Measurements from ENCODE around the gene GUCA1A.
A peak's percentile ranks its signal among the peaks of the same experiment; 100 is the strongest.

Gene GUCA1A

DNA sequence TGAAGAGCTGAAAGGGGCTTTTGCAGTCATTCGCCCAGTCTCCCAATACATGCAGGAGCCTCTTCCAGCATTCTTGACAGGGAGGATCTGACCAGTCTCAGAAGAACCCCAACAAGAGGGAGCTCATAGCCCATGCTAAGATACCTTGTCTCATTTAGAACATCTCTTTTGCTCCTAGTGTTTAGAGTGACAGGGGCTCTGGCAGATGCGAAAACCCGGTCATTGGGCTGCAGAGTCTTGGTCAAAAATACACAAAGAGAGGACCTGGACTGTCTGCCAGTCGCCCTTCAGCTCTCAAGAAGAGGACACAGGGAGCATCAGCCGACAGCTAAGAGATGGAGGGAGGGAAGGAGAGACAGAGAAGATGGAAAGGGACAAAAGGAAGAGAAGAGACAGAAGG, 20.9 kb downstream of the GUCA1A start:
- ChIA-PET POLR2A (interaction anchor here (0.9 kb wide), 1 partner anchor 9 kb away, joined by 3 read pairs; no protein-coding TSS in a partner anchor), CTCF (interaction anchor here (0.6 to 2.4 kb wide), 6 partner anchors 9 to 354 kb away, joined by 3 to 11 read pairs (median 4); no protein-coding TSS in a partner anchor)
- no peak overlapping the region for H3K4me3 ChIP-seq (ENCODE audit: low read depth, low read length)
- no peak for DNase-seq (ENCODE audit: low read depth, low spot score)
- TF ChIP-seq, protein P1, sequence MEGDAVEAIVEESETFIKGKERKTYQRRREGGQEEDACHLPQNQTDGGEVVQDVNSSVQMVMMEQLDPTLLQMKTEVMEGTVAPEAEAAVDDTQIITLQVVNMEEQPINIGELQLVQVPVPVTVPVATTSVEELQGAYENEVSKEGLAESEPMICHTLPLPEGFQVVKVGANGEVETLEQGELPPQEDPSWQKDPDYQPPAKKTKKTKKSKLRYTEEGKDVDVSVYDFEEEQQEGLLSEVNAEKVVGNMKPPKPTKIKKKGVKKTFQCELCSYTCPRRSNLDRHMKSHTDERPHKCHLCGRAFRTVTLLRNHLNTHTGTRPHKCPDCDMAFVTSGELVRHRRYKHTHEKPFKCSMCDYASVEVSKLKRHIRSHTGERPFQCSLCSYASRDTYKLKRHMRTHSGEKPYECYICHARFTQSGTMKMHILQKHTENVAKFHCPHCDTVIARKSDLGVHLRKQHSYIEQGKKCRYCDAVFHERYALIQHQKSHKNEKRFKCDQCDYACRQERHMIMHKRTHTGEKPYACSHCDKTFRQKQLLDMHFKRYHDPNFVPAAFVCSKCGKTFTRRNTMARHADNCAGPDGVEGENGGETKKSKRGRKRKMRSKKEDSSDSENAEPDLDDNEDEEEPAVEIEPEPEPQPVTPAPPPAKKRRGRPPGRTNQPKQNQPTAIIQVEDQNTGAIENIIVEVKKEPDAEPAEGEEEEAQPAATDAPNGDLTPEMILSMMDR (IDR thresholded peaks at IDR 0.05; ENCODE audit: insufficient read depth, low read length, missing control alignments): no peak

DNA sequence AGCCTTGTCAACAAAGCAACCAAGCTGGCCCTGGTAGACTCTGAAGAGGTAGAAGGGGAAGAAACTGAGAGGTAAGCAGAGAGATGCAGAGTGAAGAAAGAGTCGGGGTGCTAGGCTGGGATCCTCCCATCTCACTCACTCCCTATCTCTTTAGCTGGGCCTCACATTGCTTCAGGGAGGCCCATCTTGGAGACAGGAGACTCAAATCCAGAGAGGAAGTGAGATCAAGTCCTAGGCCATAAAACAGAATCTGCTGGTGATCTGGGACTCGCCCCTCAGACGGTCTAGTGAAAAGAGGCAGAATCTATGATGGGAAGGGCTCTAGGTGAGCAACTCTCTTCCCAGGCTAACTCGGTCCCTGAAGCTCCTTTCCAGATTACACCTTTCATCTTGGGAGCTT, 22.3 kb downstream of the GUCA1A start:
- CTCF ChIA-PET: interaction anchor here (1.0 to 2.2 kb wide), 3 partner anchors 19 to 27 kb away, joined by 4 to 6 read pairs (median 4); no protein-coding TSS in a partner anchor
- POLR2A ChIA-PET: no interaction called here
- no peak overlapping the region for H3K4me3 ChIP-seq (ENCODE audit: low read depth, low read length)
- no peak for DNase-seq (ENCODE audit: low read depth, low spot score)
- TF ChIP-seq, protein P1 (IDR thresholded peaks at IDR 0.05; ENCODE audit: insufficient read depth, low read length, missing control alignments): no peak

DNA sequence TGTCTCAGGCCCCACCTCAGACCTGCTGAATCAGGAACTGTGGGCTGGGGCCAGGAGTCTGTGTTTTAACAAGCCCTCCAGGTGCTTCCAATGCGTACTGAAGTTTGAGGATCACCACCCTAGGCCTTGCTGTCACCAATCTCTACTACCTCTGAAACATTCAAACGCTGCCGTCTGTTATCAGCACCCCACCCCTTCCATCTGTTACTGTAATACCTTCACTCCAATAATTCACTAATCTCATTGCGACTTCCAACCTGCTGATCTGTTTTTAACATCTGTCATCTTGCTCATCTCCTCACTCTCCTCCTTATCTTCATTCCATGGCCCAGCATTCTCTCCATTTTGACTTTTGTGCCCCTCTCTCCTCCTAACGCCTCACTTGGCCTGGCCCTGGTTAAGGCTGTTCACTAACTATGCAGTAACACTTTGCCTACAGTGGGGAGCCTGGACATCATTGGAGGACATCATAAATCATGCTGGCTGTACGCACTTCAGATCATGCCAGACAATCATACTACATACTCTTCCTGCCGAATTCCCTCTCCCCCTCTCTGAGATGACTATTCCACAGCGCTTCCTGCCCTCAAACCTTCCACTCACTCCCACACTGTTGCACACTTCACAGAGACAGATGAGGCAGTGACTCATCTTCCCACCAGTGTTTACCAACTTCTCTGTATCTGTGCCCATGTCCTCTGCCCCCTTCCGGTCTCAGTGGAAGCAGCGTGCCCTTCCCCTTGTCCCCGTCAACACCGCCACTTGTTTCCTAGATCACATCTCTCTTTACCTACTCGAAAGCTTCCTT, 24.6 kb downstream of the GUCA1A start:
- peak; percentile 42 for DNase-seq (ENCODE audit: low read depth, low spot score)
- TF ChIP-seq, protein P1 (IDR thresholded peaks at IDR 0.05; ENCODE audit: insufficient read depth, low read length, missing control alignments): no peak
- ChIA-PET POLR2A (no interaction called here), CTCF (no interaction called here)
- no peak overlapping the region for H3K4me3 ChIP-seq (ENCODE audit: low read depth, low read length)

DNA sequence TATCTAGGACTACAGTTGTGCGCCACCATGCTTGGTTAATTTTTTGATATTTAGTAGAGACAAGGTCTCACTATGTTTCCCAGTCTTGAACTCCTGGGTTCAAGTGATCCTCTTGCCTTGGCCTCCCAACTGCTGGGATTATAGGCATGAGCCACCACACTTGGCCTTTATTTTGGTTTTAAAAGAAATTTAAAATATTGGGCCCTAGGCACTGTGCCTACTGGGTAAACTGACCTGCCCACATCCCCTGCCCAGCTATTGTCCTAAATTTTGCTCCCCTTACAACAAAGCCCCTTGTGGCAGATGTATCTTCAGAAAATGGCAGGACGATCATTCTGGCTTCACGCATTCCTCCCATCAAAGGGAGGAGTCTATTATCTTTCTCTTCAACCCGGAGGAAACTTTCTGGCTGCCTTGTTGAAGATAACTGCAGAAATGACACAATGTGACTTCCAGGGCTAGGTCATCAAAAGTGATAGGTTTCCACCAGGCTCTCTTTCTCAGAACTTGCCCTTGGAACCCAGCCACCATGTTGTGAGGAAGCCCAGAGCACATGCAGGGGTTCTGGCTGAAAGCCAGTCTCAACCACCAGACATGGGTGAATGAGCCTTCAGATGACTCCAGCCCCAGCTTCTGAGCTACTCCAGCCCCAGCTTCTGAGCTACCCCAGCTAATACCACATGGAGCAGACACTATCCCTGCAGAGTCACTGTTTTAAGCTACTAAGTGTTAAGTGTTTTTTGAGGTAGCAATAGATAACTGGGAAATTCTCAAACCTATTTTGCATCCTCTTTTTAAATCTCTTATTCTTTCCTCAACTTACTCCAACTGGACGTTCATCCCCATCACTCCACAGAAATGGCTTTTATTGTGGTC, 26.2 kb downstream of the GUCA1A start:
- ChIA-PET POLR2A (interaction anchor here (0.7 to 0.9 kb wide), 2 partner anchors 18 to 62 kb away, joined by 3 to 4 read pairs; no protein-coding TSS in a partner anchor), CTCF (interaction anchor here (0.8 to 2.6 kb wide), 5 partner anchors 9 to 348 kb away, joined by 3 to 20 read pairs (median 3); no protein-coding TSS in a partner anchor)
- DNase-seq (ENCODE audit: low read depth, low spot score): no peak
- H3K4me3 ChIP-seq (ENCODE audit: low read depth, low read length): no peak overlapping the region
- TF ChIP-seq, protein P1 (IDR thresholded peaks at IDR 0.05; ENCODE audit: insufficient read depth, low read length, missing control alignments): no peak

DNA sequence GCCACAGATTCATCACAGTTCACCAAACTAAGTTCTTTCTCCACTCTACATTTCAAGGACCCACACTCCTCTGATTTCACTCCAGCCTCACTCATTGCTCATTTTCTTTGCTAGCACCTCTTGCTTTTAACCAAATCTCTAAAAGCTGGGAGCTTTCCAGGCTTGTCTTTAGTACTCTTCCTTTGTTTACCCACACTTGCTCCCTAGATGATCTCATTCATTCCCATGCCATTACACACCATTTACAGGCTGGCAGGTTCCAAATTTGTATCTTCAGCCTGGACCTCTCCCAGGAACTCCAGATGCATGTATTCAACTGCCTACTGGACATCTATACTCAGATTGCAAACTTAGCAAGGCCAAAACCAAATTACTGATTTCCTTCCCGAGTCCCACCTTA, 26.9 kb downstream of the GUCA1A start:
- ChIA-PET CTCF (interaction anchor here (0.6 to 2.6 kb wide), 10 partner anchors 10 to 414 kb away, joined by 3 to 20 read pairs (median 3); no protein-coding TSS in a partner anchor), POLR2A (interaction anchor here (0.5 to 0.9 kb wide), 3 partner anchors 17 to 372 kb away, joined by 3 to 11 read pairs (median 4); no protein-coding TSS in a partner anchor)
- no peak overlapping the region for H3K4me3 ChIP-seq (ENCODE audit: low read depth, low read length)
- peak; percentile 87 for DNase-seq (ENCODE audit: low read depth, low spot score)
- TF ChIP-seq, protein P1 (IDR thresholded peaks at IDR 0.05; ENCODE audit: insufficient read depth, low read length, missing control alignments): no peak
